Measurements from ENCODE around the gene PROCA1.
"Not testable (repeated sequence)": the region's sequence is repeated elsewhere in the genome, so short reads cannot be mapped to it uniquely, and the experiment has no call there.

PROCA1 gene

DNA sequence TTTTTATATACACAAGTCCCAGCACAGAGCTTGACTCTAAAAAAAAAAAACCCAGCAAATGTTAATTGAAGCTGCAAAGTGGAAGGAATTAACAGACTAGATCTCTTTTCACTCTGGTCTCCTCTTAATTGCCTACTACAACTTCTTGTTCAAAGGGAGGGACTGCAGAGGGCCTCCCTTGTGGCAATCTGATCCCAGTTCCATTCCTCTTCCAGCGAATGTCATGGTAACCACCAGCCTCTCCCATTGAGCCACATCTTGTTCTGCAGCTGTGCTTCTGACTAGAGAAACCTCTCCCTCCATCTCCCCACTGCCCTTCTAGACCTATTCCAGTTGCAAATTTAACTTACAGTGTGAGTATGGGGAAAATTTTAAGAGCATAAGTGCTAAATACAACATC lies 43.8 kb downstream of the PROCA1 start:
- no peak for DNase-seq (ENCODE audit: low read depth)

DNA sequence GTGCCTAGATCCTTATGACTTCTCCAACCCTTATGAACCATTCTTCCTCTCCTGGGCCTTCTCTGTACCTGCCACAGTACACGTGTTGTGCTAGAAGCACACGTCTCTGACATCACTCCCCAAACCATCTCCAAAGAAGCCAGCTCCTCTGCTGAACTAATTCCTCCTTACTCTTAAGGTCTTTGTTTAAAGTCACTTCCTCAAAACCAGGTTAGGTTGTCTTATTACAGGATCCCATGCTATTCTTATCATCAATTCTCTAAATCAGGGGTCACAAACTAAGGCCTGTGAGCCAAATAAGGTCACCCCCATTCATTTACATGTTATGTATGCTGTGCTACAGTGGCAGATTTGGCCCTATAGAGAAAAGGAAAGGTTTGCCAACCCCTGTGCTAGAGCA lies 45.7 kb downstream of the PROCA1 start:
- DNase-seq (ENCODE audit: low read depth), result no peak

DNA sequence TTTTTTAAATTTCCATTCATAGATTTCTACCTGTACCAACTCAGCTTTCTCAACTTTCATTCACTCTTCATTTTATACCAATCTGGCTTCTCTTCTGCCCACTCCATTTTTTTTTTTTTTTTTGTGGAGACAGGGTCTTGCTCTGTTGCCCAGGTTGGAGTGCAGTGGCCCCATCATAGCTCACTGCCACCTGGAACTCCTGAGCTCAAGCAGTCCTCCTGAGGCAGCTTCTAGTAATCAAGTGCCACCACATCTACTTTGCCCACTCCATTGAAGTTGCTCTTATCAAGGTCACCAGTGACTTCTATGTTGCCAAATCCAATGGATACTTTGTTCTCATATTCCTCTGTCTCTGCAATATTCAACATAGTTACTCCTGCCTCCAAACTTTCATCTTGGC lies 48.0 kb downstream of the PROCA1 start:
- no peak for DNase-seq (ENCODE audit: low read depth)

DNA sequence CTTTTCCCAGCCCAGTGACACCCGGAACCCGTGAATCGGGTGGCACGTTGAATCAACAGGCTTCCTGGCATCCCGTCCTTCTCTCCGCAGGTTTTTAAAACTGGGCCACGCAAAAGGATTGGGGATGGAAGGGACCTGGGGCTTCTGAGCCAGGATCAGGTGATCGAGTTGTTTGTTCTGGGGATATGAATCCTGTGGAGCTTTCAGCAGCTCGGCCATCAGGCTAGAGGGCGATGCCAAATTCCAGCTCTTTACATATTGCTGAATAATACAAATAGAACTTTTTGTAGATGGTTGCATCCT lies 49.2 kb downstream of the PROCA1 start:
- no peak for DNase-seq (ENCODE audit: low read depth)

DNA sequence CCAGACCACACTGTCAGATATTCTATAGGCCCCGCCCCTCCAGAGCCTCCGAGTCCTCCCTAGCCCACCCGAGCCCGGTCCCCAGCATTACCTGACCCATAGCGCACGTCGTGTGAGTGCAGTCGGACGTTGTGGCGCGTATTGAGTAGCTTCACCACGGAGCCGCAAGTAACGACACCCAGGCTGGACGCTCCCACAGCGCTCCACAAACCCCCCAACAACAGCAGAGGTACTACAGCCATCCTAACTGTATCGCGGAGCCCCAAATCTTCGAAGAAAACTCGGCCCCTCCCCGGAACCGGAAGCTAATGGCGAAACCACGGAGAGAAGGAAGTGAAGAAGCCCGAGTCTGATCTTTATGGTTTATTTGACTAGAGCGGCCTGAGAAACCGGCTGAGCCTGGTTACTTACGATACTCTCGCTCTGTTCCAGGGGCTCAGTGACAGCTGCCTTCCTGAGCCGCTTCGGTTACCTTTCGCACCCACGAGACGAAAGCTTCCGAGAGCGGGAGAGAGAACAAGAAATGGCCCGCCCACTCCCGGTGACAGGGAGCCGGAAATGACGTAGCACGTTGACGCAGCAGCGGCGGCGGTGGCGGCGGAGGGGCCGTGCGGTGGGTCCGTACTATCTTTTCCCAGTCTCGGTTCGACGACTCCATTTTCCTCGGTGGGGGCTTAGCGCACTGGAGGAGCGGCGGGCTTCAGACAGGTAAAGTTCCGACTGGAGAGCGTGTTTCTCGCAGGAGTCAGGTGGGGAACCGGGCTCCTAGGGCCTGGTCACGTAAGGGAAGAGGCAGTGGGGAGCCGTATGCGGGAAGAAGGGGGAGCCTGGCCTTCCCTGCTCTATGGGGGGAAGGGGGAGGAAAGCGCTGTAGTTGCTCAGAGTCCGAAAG lies 49.8 kb downstream of the PROCA1 start, which contains the start of the genes SDF2 and SUPT6H:
Gene SDF2 (minus strand): TSS at position 272 of the 892 bp plus-strand sequence. CDS start 30 bp downstream, at position 242.
Gene SUPT6H (plus strand): TSS at position 571 of the 892 bp plus-strand sequence. CDS start 11,197 bp downstream, outside the sequence.
- peak; percentile 74 for DNase-seq (ENCODE audit: low read depth)

- DNase-seq (ENCODE audit: low read depth), result not testable (repeated sequence)
These were observed 52.2 kb downstream of the PROCA1 start for GRCh38 chr17:28659497-28659881.

- not testable (repeated sequence) for DNase-seq (ENCODE audit: low read depth)
These were observed 52.8 kb downstream of the PROCA1 start for GRCh38 chr17:28658766-28659496.

- not testable (repeated sequence) for DNase-seq (ENCODE audit: low read depth)
These were observed 53.3 kb downstream of the PROCA1 start for GRCh38 chr17:28658342-28658741.

GRCh38 chr17:28657756-28658155 lies 53.9 kb downstream of the PROCA1 start:
- DNase-seq (ENCODE audit: low read depth), result peak; percentile 12

DNA sequence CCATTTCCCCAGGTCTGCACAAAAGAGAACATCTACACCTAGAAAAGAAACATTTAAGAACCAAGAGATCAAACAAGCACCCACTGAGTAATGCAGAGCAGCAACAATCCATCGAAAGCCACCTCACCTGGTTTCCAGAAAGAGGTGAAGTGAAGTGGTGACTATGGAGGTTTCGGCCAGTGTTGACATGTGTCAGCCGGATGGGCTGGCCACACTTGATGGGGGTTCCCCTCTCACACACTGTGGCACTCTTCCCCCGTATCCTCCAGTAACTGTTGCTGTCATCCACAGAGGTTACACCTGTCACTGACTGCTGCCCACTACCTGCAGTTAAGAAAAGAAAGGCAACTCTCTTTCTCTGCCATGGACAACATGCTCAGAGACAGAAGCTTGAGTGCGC lies 56.5 kb downstream of the PROCA1 start:
- no peak for DNase-seq (ENCODE audit: low read depth)

All from amniotic epithelial cell (primary cell).